H9 (cell line): Measurements from ENCODE around the gene IGF1. TPM values are rescaled to one million over a fixed set of nuclear protein-coding genes. Genes with fewer than 3 reads are reported as not detected.

Experiments
- DNase-seq: peaks from one replicate; pipeline ENCODE4 v3.0.0-alpha.2; 2017
- H2AFZ ChIP-seq: one replicate; pipeline ENCODE4 v1.6.1; 2013; ENCODE audit warnings: mild to moderate bottlenecking, low read length, control low read depth, moderate library complexity
- H2AK5ac ChIP-seq: 2 replicates; pipeline ENCODE4 v1.6.1; 2013; ENCODE audit warnings: low read length, control low read depth, mixed read lengths; ENCODE audit not compliant: insufficient read length
- H2BK120ac ChIP-seq: one replicate; pipeline ENCODE4 v1.6.1; 2013; ENCODE audit warnings: low read depth, mild to moderate bottlenecking, low read length, control low read depth, inconsistent platforms; ENCODE audit not compliant: poor library complexity, severe bottlenecking
- H2BK12ac ChIP-seq: 2 replicates; pipeline ENCODE4 v1.6.1; 2013; ENCODE audit warnings: low read length, control low read depth, mixed read lengths, low read depth; ENCODE audit not compliant: insufficient read length
- H2BK15ac ChIP-seq: 2 replicates; pipeline ENCODE4 v1.6.1; 2013; ENCODE audit warnings: low read depth, low read length, control low read depth
- H2BK20ac ChIP-seq: one replicate; pipeline ENCODE4 v1.6.1; 2013; ENCODE audit warnings: low read depth, mild to moderate bottlenecking, low read length, control low read depth, inconsistent platforms; ENCODE audit not compliant: poor library complexity, severe bottlenecking
- H2BK5ac ChIP-seq: 2 replicates; pipeline ENCODE4 v1.6.1; 2013; ENCODE audit warnings: low read length, control low read depth, mixed read lengths; ENCODE audit not compliant: insufficient read length
- H3K14ac ChIP-seq: 2 replicates; pipeline ENCODE4 v1.6.1; 2013; ENCODE audit warnings: low read length, control low read depth; ENCODE audit not compliant: insufficient read depth
- H3K18ac ChIP-seq: 2 replicates; pipeline ENCODE4 v1.6.1; 2013; ENCODE audit warnings: low read depth, mild to moderate bottlenecking, mixed read lengths, low read length, control low read depth; ENCODE audit not compliant: insufficient read length
- H3K23ac ChIP-seq: 2 replicates; pipeline ENCODE4 v1.6.1; 2013; ENCODE audit warnings: low read length, control low read depth, mixed read lengths, low read depth; ENCODE audit not compliant: insufficient read length
- H3K23me2 ChIP-seq: 2 replicates; pipeline ENCODE4 v1.6.1; 2013; ENCODE audit warnings: low read depth, mild to moderate bottlenecking, mixed read lengths, low read length, control low read depth; ENCODE audit not compliant: insufficient read length, poor library complexity, severe bottlenecking
- H3K27ac ChIP-seq: 2 replicates; pipeline ENCODE4 v1.5.1; 2013; ENCODE audit warnings: low read length, control low read depth, mixed read lengths, low read depth; ENCODE audit not compliant: insufficient read length
- H3K27me3 ChIP-seq: 2 replicates; pipeline ENCODE4 v1.6.1; 2013; ENCODE audit warnings: low read length, control low read depth, inconsistent platforms; ENCODE audit not compliant: insufficient read depth
- H3K4ac ChIP-seq: 2 replicates; pipeline ENCODE4 v1.6.1; 2013; ENCODE audit warnings: low read depth, mild to moderate bottlenecking, control low read depth, inconsistent platforms, low read length, moderate library complexity
- H3K4me1 ChIP-seq: 2 replicates; pipeline ENCODE4 v1.6.1; 2013; ENCODE audit warnings: low read length, control low read depth, inconsistent platforms; ENCODE audit not compliant: insufficient read depth
- H3K4me2 ChIP-seq: 2 replicates; pipeline ENCODE4 v1.6.1; 2013; ENCODE audit warnings: low read length, control low read depth, mixed read lengths; ENCODE audit not compliant: insufficient read length, insufficient read depth
- H3K56ac ChIP-seq: 2 replicates; pipeline ENCODE4 v1.6.1; 2013; ENCODE audit warnings: low read depth, mild to moderate bottlenecking, mixed read lengths, low read length, control low read depth; ENCODE audit not compliant: insufficient read length
- H3K79me1 ChIP-seq: 2 replicates; pipeline ENCODE4 v1.6.1; 2013; ENCODE audit warnings: low read depth, mild to moderate bottlenecking, moderate library complexity, low read length, control low read depth, inconsistent platforms; ENCODE audit not compliant: insufficient read depth, poor library complexity, severe bottlenecking
- H3K79me2 ChIP-seq: 2 replicates; pipeline ENCODE4 v1.6.1; 2013; ENCODE audit warnings: low read length, control low read depth, inconsistent platforms; ENCODE audit not compliant: insufficient read depth
- H3K9ac ChIP-seq: 2 replicates; pipeline ENCODE4 v1.6.1; 2013; ENCODE audit warnings: low read length, control low read depth, mixed read lengths; ENCODE audit not compliant: insufficient read length; ENCODE audit errors: extremely low read depth
- H3K9me3 ChIP-seq: one replicate; pipeline ENCODE4 v1.6.1; 2013; ENCODE audit warnings: low read depth, low read length, inconsistent platforms; ENCODE audit not compliant: control insufficient read depth
- H3T11ph ChIP-seq: one replicate; pipeline ENCODE4 v1.6.1; 2013; ENCODE audit warnings: mild to moderate bottlenecking, low read length, control low read depth, inconsistent platforms
- H4K20me1 ChIP-seq: one replicate; pipeline ENCODE4 v1.6.1; 2013; ENCODE audit not compliant: control insufficient read depth, insufficient read length, insufficient read depth
- H4K5ac ChIP-seq: 2 replicates; pipeline ENCODE4 v1.6.1; 2013; ENCODE audit warnings: low read depth, mild to moderate bottlenecking, mixed read lengths, low read length, control low read depth; ENCODE audit not compliant: insufficient read length
- H4K8ac ChIP-seq: replicated peaks from 2 replicates; pipeline ENCODE4 v1.6.1; 2013; ENCODE audit warnings: low read length, control low read depth, mixed read lengths, low read depth; ENCODE audit not compliant: insufficient read length
- H4K91ac ChIP-seq: 2 replicates; pipeline ENCODE4 v1.6.1; 2013; ENCODE audit warnings: low read depth, mild to moderate bottlenecking, moderate library complexity, mixed read lengths, low read length, control low read depth; ENCODE audit not compliant: insufficient read length
- H3K27ac Mint-ChIP-seq, 3 experiments: 2 replicates in 2 of 3; 3 replicates in 1 of 3; pipeline ENCODE4 v1.8.0; 2020 to 2021; ENCODE audit warnings: mixed read lengths in 3 of 3, mild to moderate bottlenecking in 1 of 3, moderate library complexity in 1 of 3
- H3K27me3 Mint-ChIP-seq: 2 replicates; pipeline ENCODE4 v1.8.0; 2021; ENCODE audit warnings: low read depth, mild to moderate bottlenecking, moderate library complexity, mixed read lengths
- H3K36me3 Mint-ChIP-seq, 3 experiments: 2 replicates in 2 of 3; 3 replicates in 1 of 3; pipeline ENCODE4 v1.8.0; 2020 to 2021; ENCODE audit warnings: low read depth in 3 of 3, mixed read lengths in 3 of 3; ENCODE audit not compliant: insufficient read depth in 1 of 3
- H3K4me1 Mint-ChIP-seq, 2 experiments: 2 replicates each; pipeline ENCODE4 v1.8.0; 2020; ENCODE audit warnings: mixed read lengths in 2 of 2
- H3K4me3 Mint-ChIP-seq, 2 experiments: 2 replicates in 1 of 2; 3 replicates in 1 of 2; pipeline ENCODE4 v1.8.0; 2020 to 2021; ENCODE audit warnings: mild to moderate bottlenecking in 2 of 2, mixed read lengths in 2 of 2, moderate library complexity in 1 of 2
- H3K9me3 Mint-ChIP-seq, 2 experiments: 2 replicates in 1 of 2; 3 replicates in 1 of 2; pipeline ENCODE4 v1.8.0; 2020; ENCODE audit warnings: mild to moderate bottlenecking in 2 of 2, mixed read lengths in 2 of 2, moderate library complexity in 1 of 2
- WGBS: extraction: QIAGEN DNeasy Blood & Tissue Kit; methylation state at CpG from one replicate; pipeline ENCODE4 v1.1.7; 2013; ENCODE audit warnings: missing lambda C conversion rate, low lambda C conversion rate, mixed read lengths; ENCODE audit not compliant: insufficient read length; ENCODE audit errors: extremely low coverage; 5-methylcytosine and 5-hydroxymethylcytosine counted together
- total RNA-seq: library from RNA; stranded (reverse); gene quantifications from 2 replicates; pipeline ENCODE4 v1.2.1, GENCODE V29; 2021
- TF ChIP-seq, protein P1 (sequence below): fragments of 200-600 bp; sonication (generic); conservative IDR thresholded peaks from 3 replicates; pipeline ENCODE4 v1.8.0; 2021; ENCODE audit warnings: antibody characterized with exemption, mild to moderate bottlenecking

Gene IGF1
- total RNA-seq, 1 experiment from 2014 or later, result not detected

- Histone ChIP-seq H3K27ac (no peak overlapping the region), H3K4me1 (no peaks in the 10 kb centered on the region; the same call in 1 of the 2 replicates), H2AFZ (no peak overlapping the region), H2BK20ac (no peak overlapping the region), H2BK12ac (no peak overlapping the region), H3K9ac (no peak overlapping the region), H3K23me2 (no peaks in the 10 kb centered on the region), H3K14ac (no peak overlapping the region), H2BK5ac (no peak overlapping the region), H2BK120ac (no peak overlapping the region), H3T11ph (no peak overlapping the region), H3K18ac (no peak overlapping the region), H2BK15ac (no peak overlapping the region), H3K23ac (no peak overlapping the region), H4K91ac (no peak overlapping the region), H3K4me2 (no peak overlapping the region), H4K5ac (no peak overlapping the region), H3K9me3 (no peaks in the 10 kb centered on the region), H4K8ac (no peak overlapping the region), H3K79me1 (no peaks in the 10 kb centered on the region), H3K4ac (no peak overlapping the region), H3K56ac (no peak overlapping the region), H2AK5ac (no peak overlapping the region), H3K27me3 (no peaks in the 10 kb centered on the region), H4K20me1 (no peaks in the 10 kb centered on the region), H3K79me2 (no peaks in the 10 kb centered on the region)
- Mint-ChIP-seq H3K4me1 (peaks cover 4% of the 10 kb centered on the region in 2 experiments; a peak in 2 of 4 replicates), H3K4me3 (no peak overlapping the region), H3K27ac (no peak overlapping the region), H3K9me3 (no peaks in the 10 kb centered on the region), H3K27me3 (no peaks in the 10 kb centered on the region), H3K36me3 (no peaks in the 10 kb centered on the region)
- TF ChIP-seq, protein P1, sequence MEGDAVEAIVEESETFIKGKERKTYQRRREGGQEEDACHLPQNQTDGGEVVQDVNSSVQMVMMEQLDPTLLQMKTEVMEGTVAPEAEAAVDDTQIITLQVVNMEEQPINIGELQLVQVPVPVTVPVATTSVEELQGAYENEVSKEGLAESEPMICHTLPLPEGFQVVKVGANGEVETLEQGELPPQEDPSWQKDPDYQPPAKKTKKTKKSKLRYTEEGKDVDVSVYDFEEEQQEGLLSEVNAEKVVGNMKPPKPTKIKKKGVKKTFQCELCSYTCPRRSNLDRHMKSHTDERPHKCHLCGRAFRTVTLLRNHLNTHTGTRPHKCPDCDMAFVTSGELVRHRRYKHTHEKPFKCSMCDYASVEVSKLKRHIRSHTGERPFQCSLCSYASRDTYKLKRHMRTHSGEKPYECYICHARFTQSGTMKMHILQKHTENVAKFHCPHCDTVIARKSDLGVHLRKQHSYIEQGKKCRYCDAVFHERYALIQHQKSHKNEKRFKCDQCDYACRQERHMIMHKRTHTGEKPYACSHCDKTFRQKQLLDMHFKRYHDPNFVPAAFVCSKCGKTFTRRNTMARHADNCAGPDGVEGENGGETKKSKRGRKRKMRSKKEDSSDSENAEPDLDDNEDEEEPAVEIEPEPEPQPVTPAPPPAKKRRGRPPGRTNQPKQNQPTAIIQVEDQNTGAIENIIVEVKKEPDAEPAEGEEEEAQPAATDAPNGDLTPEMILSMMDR, result no peak
- WGBS, result no CpG with 5 or more reads among the region's 4 CpGs
- peak; percentile 47 for DNase-seq
Observed at GRCh38 chr12:102478405-102479098, 1.8 kb downstream of the IGF1 start.
